HAP-1 (cell line): Measurements from ENCODE around the gene PSEN1.

Experiments used
- DNase-seq, 2 experiments: peaks; one replicate each; pipeline ENCODE4 v3.0.0-alpha.2; 2016 to 2020; ENCODE audit warnings: low spot score in 2 of 2
- H3K27me3 ChIP-seq: fragments of 250-450 bp; sonication (Bioruptor Pico); 2 replicates; pipeline ENCODE4 v1.5.1; 2020; ENCODE audit warnings: low read depth, mild to moderate bottlenecking, moderate library complexity
- H3K36me3 ChIP-seq: fragments of 250-450 bp; sonication (Bioruptor Pico); replicated peaks from 2 replicates; pipeline ENCODE4 v1.5.1; 2020; ENCODE audit warnings: mild to moderate bottlenecking
- H3K4me1 ChIP-seq: fragments of 250-450 bp; sonication (Bioruptor Pico); 2 replicates; pipeline ENCODE4 v1.5.1; 2020; ENCODE audit warnings: mild to moderate bottlenecking
- H3K4me3 ChIP-seq: fragments of 250-450 bp; sonication (Bioruptor Pico); 2 replicates; pipeline ENCODE4 v1.5.1; 2020; ENCODE audit warnings: mild to moderate bottlenecking, moderate library complexity
- H3K9me3 ChIP-seq: fragments of 250-450 bp; sonication (Bioruptor Pico); 2 replicates; pipeline ENCODE4 v1.5.1; 2020; ENCODE audit warnings: mild to moderate bottlenecking, moderate library complexity
- in situ Hi-C: fragments of 300-500 bp; cut with MboI; formaldehyde crosslinking; loops from 3 replicates; pipeline ENCODE4 v1.14.3; 2020; ENCODE audit warnings: low sequenced_read_pairs, inconsistent platforms, mixed read lengths

Gene PSEN1

GRCh38 chr14:73233564-73233963, 97.3 kb downstream of the PSEN1 start:
- in situ Hi-C loops: no loop called here

DNA sequence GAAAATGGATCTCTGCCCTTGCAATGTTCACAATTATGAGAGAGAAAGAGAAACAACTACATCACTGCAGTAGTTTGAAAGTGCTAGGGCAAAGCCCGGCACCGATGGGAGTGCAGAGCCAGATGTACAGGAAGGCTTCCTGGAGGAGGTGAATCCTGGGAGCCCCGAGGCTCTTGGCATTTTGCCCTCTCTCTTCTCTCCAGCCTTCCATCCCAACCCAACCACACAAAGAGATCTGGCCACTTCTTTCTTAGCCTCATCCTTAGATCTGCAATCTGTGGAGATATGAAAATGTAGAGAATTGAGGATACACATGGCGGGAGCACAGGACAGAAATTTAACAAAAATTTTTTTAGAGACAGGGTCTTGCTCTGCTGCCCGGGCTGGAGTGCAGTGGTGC, 97.7 kb downstream of the PSEN1 start:
- Histone ChIP-seq H3K9me3 (no peaks in the 10 kb centered on the region), H3K36me3 (no peaks in the 10 kb centered on the region), H3K4me3 (no peak overlapping the region), H3K4me1 (peaks cover 9% of the 10 kb centered on the region), H3K27me3 (no peaks in the 10 kb centered on the region)
- in situ Hi-C loops: no loop called here
- DNase-seq: no peak

More at GRCh38 chr14:73233564-73233963, 97.3 kb downstream of the PSEN1 start:
- H3K4me1 ChIP-seq: peaks cover 6% of the 10 kb centered on the region
- no peak overlapping the region for H3K4me3 ChIP-seq
- H3K9me3 ChIP-seq: no peaks in the 10 kb centered on the region
- DNase-seq: no peak
- H3K36me3 ChIP-seq: no peaks in the 10 kb centered on the region
- no peaks in the 10 kb centered on the region for H3K27me3 ChIP-seq

DNA sequence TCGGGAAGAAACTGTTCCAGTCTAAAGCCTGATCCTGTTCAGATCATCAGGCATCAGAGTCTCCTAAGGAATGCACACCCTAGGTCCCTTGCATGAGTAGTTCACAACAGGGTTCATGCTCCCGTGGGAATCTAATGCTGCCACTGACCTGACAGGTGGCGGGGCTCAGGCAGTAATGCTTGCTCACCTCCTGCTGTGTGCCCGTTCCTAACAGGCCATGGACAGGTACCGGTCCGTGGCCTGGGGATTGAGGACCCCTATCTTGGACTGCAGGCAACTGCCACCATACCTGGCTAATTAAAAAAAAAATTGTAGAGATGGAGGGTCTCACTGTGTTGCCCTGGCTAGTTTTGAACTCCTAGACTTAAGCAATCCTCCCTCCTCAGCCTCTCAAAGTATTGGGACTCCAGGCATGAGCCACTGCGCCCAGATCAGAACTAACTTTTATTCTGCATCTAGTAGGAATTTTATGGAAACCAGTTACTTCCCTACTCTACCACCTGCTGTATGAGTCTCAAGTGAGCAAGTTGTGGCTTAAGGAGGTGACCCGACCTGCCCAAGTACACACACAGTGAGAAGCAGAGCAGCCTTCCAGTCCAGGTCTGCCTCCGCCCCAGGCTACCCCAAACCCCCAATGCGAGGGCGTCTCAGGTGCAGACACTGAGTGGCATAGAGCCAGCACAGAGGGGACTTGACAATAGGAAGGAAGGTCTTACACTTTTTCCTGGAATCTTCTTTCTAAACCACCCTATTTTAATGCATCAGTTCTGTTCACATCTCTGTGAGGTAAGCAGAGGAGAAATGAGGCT, 98.5 kb downstream of the PSEN1 start:
- H3K4me3 ChIP-seq: no peak overlapping the region
- no peak for DNase-seq
- no peaks in the 10 kb centered on the region for H3K9me3 ChIP-seq
- in situ Hi-C loops: no loop called here
- H3K36me3 ChIP-seq: no peaks in the 10 kb centered on the region
- H3K27me3 ChIP-seq: no peaks in the 10 kb centered on the region
- peaks cover 9% of the 10 kb centered on the region for H3K4me1 ChIP-seq

- Histone ChIP-seq H3K4me1 (peaks cover 9% of the 10 kb centered on the region), H3K27me3 (no peaks in the 10 kb centered on the region), H3K4me3 (no peak overlapping the region), H3K9me3 (no peaks in the 10 kb centered on the region), H3K36me3 (no peaks in the 10 kb centered on the region)
- in situ Hi-C loops: no loop called here
- peak in 1 of 2 experiments; percentile 51 for DNase-seq
These were observed 99.3 kb downstream of the PSEN1 start for GRCh38 chr14:73235531-73236155.

GRCh38 chr14:73236157-73236556, 99.8 kb downstream of the PSEN1 start:
- Histone ChIP-seq H3K4me1 (peaks cover 9% of the 10 kb centered on the region), H3K4me3 (no peak overlapping the region), H3K9me3 (no peaks in the 10 kb centered on the region), H3K27me3 (no peaks in the 10 kb centered on the region), H3K36me3 (no peaks in the 10 kb centered on the region)
- DNase-seq: no peak
- in situ Hi-C loops: no loop called here

- H3K4me3 ChIP-seq: no peak overlapping the region; the same call in 1 of the 2 replicates
These were observed 100.5 kb downstream of the PSEN1 start for GRCh38 chr14:73236752-73237218.

GRCh38 chr14:73237219-73237785, 101.0 kb downstream of the PSEN1 start, which contains the start of gene PAPLN:
Gene PAPLN, plus strand, starts transcription at chr14:73237506. Its CDS starts 2,273 bp downstream, at chr14:73239779.
- in situ Hi-C loops: no loop called here
- no peaks in the 10 kb centered on the region for H3K27me3 ChIP-seq
- peaks cover 9% of the 10 kb centered on the region for H3K4me1 ChIP-seq
- H3K36me3 ChIP-seq: no peaks in the 10 kb centered on the region
- DNase-seq: peak; percentile 54 to 84
- H3K9me3 ChIP-seq: no peaks in the 10 kb centered on the region
- H3K4me3 ChIP-seq: peak within 1 kb of the TSS; percentile 67

More at GRCh38 chr14:73236752-73237218, 100.5 kb downstream of the PSEN1 start:
- in situ Hi-C loops: no loop called here
- H3K4me1 ChIP-seq: peaks cover 9% of the 10 kb centered on the region
- no peaks in the 10 kb centered on the region for H3K27me3 ChIP-seq
- H3K36me3 ChIP-seq: no peaks in the 10 kb centered on the region
- no peaks in the 10 kb centered on the region for H3K9me3 ChIP-seq
- DNase-seq: no peak

DNA sequence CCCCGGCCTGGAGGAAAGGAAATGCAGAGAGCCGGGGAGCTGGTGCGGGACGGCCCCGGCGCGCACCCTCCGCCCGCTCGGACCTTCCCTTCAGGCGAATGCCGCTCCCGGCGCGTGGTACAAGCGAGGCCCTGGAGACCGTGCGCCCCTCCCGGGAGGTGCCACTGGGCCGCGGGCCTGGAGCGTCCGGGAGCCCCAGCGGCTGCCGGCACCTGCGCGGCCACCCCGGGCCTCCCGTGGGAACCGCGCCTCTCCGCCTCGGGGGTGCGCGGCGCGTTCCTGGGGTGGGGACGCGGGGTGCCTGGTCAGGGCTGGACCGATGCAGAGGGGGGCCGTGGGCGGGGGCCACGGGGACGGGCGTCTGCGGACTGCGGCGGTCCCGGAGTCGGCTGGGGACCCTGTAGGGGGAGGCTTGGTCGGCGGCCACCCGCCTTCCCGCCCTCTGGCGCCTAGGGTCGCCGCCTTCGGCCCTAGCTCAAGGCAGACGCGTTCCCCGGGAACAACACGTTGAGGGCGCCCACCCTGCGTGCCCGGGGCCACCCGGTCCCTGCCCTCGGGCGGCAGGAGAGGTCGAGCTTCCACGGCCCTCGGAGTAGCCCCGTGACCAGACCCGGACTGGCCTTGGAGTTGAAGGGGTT, 101.6 kb downstream of the PSEN1 start:
- in situ Hi-C loops: no loop called here
- Histone ChIP-seq H3K4me1 (peaks cover 9% of the 10 kb centered on the region), H3K36me3 (no peaks in the 10 kb centered on the region), H3K9me3 (no peaks in the 10 kb centered on the region), H3K4me3 (peak overlapping the region; percentile 67), H3K27me3 (no peaks in the 10 kb centered on the region)
- peak; percentile 5 to 57 for DNase-seq

DNA sequence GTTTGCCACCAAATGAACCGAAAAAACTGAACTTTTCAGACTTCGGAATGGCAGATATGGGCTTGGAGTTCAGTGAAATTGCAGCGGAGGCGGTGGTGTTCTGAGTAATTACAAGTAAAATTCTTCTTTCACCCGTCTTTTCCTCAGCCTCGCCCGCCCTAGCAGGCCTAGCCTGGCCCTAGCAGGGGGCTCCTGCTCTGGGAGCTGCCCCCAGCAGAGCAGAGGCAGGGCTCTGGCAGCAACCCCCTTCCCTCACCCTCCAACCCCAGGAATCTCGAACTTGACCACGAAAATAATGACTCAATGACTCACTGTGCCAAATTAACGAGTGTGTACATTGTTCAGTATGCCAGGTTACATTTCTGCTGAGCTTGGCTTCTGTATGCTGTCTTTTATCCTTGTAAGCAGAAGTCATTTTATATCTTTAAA, 102.1 kb downstream of the PSEN1 start:
- Histone ChIP-seq H3K9me3 (no peaks in the 10 kb centered on the region), H3K27me3 (no peaks in the 10 kb centered on the region), H3K4me1 (peaks cover 9% of the 10 kb centered on the region), H3K36me3 (no peaks in the 10 kb centered on the region), H3K4me3 (peak overlapping the region; percentile 67)
- in situ Hi-C loops: no loop called here
- DNase-seq: peak; percentile 51 to 54

DNA sequence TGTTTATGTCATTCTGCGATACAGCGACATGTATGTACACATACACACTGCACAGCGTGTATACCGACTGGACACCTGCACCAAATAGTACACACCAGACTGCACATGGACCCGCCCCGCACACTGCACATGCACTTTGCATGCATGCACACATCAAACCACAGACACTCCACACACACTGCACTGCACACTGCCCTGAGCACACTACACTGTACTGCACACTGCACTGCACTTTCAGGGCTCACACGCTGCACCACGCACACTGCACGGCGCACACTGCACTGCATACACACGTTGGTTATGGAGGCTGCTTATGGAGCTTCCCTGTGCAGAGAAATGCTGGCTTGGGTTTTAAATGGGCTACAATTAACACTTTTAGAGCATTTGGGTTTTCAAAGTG, 102.6 kb downstream of the PSEN1 start:
- Histone ChIP-seq H3K27me3 (no peaks in the 10 kb centered on the region), H3K4me1 (peaks cover 9% of the 10 kb centered on the region)

GRCh38 chr14:73239393-73240241, 103.3 kb downstream of the PSEN1 start:
- no peaks in the 10 kb centered on the region for H3K27me3 ChIP-seq
- H3K4me3 ChIP-seq: no peak overlapping the region
- H3K36me3 ChIP-seq: no peaks in the 10 kb centered on the region
- H3K9me3 ChIP-seq: no peaks in the 10 kb centered on the region
- in situ Hi-C loops: no loop called here
- no peak for DNase-seq
- peaks cover 9% of the 10 kb centered on the region for H3K4me1 ChIP-seq

More for the DNA sequence above, 102.6 kb downstream of the PSEN1 start:
- in situ Hi-C loops: no loop called here
- Histone ChIP-seq H3K36me3 (no peaks in the 10 kb centered on the region), H3K9me3 (no peaks in the 10 kb centered on the region), H3K4me3 (peak overlapping the region; percentile 67)
- no peak for DNase-seq

- Histone ChIP-seq H3K36me3 (no peaks in the 10 kb centered on the region), H3K4me1 (0 out of 2 replicates have a peak, but pooled peaks cover 3% of the 10 kb centered on the region), H3K9me3 (no peaks in the 10 kb centered on the region), H3K4me3 (no peak overlapping the region), H3K27me3 (no peaks in the 10 kb centered on the region)
- in situ Hi-C loops: no loop called here
- no peak for DNase-seq
These were observed 104.6 kb downstream of the PSEN1 start for GRCh38 chr14:73240816-73241480.
